GM21515 (cell line): Measurements from ENCODE around the gene NAGA.
A peak's percentile ranks its signal among the peaks of the same experiment; 100 is the strongest.
"Not testable (repeated sequence)": the region's sequence is repeated elsewhere in the genome, so short reads cannot be mapped to it uniquely, and the experiment has no call there.

Experiments
- ATAC-seq: cut with Tn5 transposase; IDR thresholded peaks from one replicate; pipeline ENCODE4 v1.9.1; 2021; ENCODE audit not compliant: unreplicated experiment

The NAGA gene

GRCh38 chr22:42070517-42071422 is at the start of gene NAGA:
NAGA (minus strand) TSS chr22:42070812; CDS start chr22:42070297, 515 bp downstream.
- peak; percentile 77 for ATAC-seq

GRCh38 chr22:42116848-42117424 is 46.3 kb upstream of the NAGA start:
- no peak for ATAC-seq

- ATAC-seq: not testable (repeated sequence)
Measured at GRCh38 chr22:42115420-42115830, 44.8 kb upstream of the NAGA start.

- no peak for ATAC-seq
Measured at GRCh38 chr22:42114721-42115120, 44.1 kb upstream of the NAGA start.

- ATAC-seq: not testable (repeated sequence)
Measured at GRCh38 chr22:42112793-42113192, 42.2 kb upstream of the NAGA start.

GRCh38 chr22:42111798-42112197 is 41.2 kb upstream of the NAGA start:
- no peak for ATAC-seq

GRCh38 chr22:42108848-42109247 is 38.2 kb upstream of the NAGA start:
- ATAC-seq: no peak

GRCh38 chr22:42104332-42104860 is 33.8 kb upstream of the NAGA start:
- not testable (repeated sequence) for ATAC-seq

- ATAC-seq: no peak
Measured at GRCh38 chr22:42101199-42101598, 30.6 kb upstream of the NAGA start.

GRCh38 chr22:42091455-42091782 is 20.8 kb upstream of the NAGA start:
- no peak for ATAC-seq

GRCh38 chr22:42090596-42091454 is 20.2 kb upstream of the NAGA start, which contains the start of gene NDUFA6:
NDUFA6 (minus strand) TSS chr22:42090772; CDS start chr22:42090744, 28 bp downstream.
- ATAC-seq: peak; percentile 84

GRCh38 chr22:42086051-42086450 is 15.4 kb upstream of the NAGA start:
- no peak for ATAC-seq

GRCh38 chr22:42084874-42085273 is 14.3 kb upstream of the NAGA start:
- no peak for ATAC-seq

- ATAC-seq: no peak
Measured at GRCh38 chr22:42083119-42083518, 12.5 kb upstream of the NAGA start.

- no peak for ATAC-seq
Measured at GRCh38 chr22:42080287-42080686, 9.7 kb upstream of the NAGA start.

GRCh38 chr22:42079319-42080251 is 9.0 kb upstream of the NAGA start, which contains the start of gene SMDT1:
SMDT1 (plus strand) TSS chr22:42079700; CDS start chr22:42079769, 69 bp downstream.
- ATAC-seq: peak; percentile 72

GRCh38 chr22:42078469-42079318 is 8.1 kb upstream of the NAGA start:
- ATAC-seq: no peak

GRCh38 chr22:42077486-42078125 is 7.0 kb upstream of the NAGA start:
- ATAC-seq: no peak
